ENCODE results near the gene RAB2B. TPM values are rescaled to one million over a fixed set of nuclear protein-coding genes. Genes with fewer than 3 reads are reported as not detected.
"Not testable (repeated sequence)": the region's sequence is repeated elsewhere in the genome, so short reads cannot be mapped to it uniquely, and the experiment has no call there.

Gene RAB2B
- total RNA-seq, 1 experiment from 2014 or later, result 28.2 TPM

DNA sequence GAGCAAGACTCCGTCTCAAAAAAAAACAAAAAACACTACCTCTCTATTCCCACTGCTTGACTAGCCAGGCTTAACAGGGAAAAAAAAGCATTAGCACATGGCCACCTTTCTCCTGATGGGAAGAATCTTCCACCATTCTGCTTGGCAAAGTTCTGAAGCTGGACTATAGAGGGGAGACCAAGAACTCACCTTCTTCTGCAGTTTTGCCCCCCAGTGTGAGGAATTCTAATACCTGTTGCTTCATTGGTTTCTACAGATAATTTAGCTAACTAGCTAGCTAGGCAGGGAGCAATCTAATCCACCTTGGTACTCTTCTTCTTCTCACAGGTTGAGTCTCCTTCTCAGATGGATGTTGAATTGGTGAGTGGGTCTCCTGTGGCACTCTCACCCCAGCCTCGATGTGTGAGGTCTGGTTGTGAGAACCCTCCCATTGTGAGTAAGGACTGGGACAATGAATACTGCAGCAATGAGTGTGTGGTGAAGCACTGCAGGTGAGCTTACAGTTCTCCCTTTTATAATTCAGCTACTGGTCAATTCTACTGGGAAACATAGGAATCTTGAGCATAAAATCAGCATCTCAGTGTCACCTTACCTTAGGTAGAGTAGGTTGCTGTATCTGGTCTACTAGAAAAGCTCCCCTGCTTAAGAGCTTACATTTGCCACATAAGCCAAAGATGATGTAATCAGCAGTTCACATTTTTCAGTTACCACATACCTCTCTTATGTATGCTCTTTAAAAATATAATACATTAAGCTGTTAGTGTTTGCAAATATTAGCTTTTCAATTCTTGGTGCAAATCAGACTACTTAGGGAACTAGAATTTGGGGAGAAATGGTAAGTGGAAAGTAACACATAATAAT, 18.4 kb upstream of the RAB2B start:
- no peak for DNase-seq (ENCODE audit: low read depth)

GRCh38 chr14:21486640-21487087, 9.9 kb upstream of the RAB2B start:
- DNase-seq (ENCODE audit: low read depth), result peak; percentile 9

DNA sequence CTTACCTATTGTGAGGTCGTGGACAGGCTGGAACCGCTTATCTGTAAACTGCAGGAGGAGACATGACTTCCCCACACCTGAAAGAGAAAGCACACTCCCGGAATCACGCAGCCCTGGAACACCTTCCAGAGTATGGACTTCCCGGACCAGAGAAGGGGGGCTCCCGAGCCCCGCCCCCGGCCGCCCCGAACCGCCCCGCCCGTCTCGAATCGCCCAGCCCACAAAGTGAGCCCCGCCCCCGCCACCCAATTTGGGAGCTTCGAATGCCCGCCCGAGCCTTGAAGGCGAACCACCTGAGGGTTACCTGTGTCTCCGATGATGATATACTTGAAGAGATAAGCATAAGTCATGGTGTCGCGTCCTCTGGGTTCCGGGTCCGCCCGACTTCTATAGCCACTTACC, 235 bp downstream of the RAB2B start:
- DNase-seq (ENCODE audit: low read depth), result peak; percentile 74

DNA sequence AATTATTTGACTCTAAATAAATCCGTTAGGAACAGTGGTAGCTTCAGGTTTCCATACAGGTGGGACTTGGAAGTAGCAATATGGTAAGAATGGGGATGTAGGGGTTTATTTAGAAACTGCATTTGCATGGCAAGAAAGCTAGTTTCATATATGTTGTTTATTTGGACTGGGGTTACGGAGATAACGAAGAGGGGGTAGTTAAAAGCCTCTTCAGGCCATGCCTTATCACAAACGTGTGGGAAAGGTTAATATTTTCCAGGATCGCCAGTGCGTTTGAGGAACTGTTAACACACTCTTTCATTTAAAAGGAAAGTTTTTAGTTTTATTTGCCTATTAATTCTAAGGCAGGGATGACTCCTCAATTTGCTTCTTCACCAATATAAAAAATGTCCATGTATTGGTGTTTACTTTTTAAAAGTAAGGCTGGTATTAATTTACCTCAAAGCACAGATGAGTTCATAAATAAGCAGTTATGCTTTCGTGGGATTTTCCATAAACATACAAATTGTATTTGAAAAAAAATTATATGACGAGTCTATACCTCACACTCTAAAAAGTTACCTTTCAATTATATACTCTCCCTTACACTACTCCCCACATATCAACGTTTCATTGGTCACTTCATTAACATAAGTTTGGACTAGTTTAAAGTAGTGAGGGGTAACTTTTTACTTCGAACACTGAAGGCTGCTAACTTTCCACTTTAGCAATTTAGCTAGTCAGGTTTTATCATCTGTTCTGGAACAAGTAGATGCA, 814 bp downstream of the RAB2B start:
- DNase-seq (ENCODE audit: low read depth), result no peak

DNA sequence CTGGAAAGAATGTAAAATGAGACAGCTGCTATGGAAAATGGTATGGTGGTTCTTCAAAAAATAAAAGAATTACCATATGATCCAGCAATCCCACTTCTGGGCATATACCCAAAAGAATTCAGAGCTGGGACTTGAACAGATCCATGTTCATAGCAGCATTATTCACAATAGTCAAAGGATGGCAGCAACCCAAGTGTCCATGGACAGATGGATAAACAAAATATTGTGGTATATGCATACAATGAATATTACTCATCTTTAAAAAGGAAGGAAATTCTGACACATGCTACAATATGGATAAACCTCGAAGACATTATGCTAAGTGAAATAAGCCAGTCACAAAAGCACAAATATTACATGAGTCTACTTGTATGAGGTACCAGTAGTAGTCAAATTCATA, 9.1 kb downstream of the RAB2B start:
- peak; percentile 51 for DNase-seq (ENCODE audit: low read depth)

DNA sequence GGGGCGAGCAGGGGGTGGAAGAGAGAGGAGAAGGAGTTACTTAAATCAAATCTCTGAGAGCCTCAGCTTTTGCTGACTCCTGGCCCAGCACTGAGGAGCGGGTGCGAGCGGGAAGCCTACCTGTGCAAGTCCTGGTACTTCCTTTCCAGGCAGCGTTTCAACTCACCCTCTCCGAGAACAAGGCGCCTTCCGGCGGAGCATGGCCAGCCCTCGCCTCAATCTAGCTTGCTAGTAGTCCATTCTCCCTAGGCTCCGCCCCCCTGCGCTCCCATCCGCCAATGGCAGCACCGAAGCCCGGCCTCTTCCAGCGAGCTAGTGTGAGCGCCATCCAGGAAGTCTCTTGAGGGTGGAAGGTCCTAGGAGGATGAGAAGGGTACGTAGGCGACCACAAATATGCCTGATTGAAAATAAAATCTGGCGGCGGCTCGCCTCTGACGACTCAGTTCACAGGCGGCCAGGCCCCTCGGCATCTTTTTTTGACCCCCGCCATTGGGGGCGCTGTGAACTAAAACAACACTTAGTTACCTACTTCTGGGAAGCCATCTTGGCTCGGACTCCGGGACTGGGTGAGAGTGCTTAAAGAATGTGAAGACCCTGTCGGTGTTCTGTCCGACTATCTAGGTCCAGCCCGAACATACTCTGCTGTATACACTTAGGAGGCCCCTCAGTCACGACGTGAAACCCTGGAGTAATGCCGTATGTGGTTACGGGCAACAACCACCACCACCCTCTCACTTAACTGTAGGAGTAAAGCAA, 20.7 kb downstream of the RAB2B start, which contains the start of gene CHD8:
Gene CHD8, minus strand, starts transcription at position 212 of the 756 bp plus-strand sequence. CDS start 24,480 bp downstream, outside the sequence.
- peak; percentile 100 for DNase-seq (ENCODE audit: low read depth)

DNA sequence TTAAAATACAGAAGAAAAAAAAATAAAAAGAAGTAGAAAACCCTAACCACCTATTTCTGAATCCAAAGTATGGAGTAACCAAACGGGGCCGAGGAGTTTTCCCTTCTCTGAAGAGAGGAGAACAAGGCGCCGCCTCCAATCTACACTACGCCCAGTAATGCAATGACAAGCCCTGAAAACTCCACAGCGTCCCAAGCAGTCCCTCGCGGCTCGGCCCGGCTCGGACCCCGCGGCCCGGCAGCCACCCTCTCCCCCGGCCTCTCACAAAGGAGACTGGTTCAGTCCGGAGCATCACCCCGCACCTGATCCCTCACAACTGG, 21.2 kb downstream of the RAB2B start:
- no peak for DNase-seq (ENCODE audit: low read depth)

DNA sequence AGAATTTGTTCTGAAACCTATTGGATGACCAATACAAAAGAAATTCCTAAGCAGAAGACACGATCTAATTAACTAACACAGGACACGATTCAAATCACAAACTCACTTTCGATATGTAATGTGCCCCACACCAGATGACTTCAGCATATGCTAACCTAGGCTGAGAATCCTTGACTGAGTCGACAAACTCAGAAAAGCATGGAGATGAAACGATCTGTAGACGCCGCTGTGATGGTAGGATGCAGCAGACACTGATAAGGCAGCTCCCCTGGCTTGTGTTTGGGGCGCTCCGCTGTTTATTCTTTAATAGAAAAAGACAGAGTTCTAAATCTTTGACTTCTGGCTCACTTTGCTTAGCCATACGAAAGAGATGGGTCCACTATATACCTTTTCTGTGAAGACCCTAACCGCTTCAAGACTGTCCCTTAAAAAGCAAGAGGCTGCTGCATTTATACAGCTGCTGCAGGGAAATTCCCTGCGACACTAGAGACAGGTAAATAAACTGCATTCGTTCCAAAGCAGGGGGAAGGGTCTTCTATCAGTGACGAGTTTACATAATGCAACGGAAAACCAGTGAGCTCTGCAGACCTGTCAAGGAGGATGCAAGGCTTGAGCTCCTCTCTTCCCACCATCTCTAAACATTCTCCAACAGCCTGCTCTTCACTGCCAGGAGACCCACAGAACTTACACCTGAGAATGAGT, 21.8 kb downstream of the RAB2B start:
- peak; percentile 3 for DNase-seq (ENCODE audit: low read depth)

DNA sequence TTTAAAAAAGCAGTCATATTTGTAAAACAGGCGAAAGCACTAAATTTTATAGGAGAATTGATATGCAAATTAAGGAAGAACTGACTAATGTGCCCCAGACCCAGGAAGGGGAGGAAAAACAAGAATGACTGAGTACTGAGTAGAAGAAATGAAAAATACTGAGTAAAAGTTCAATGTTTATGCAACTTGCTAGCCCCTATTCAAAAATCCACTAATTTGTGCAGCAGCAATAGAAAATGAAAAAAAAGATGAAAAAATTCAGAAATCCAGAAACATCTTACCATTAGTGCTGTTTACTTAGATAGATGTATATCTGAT, 26.9 kb downstream of the RAB2B start:
- DNase-seq (ENCODE audit: low read depth), result no peak

GRCh38 chr14:21442657-21443056, 34.1 kb downstream of the RAB2B start:
- not testable (repeated sequence) for DNase-seq (ENCODE audit: low read depth)

DNA sequence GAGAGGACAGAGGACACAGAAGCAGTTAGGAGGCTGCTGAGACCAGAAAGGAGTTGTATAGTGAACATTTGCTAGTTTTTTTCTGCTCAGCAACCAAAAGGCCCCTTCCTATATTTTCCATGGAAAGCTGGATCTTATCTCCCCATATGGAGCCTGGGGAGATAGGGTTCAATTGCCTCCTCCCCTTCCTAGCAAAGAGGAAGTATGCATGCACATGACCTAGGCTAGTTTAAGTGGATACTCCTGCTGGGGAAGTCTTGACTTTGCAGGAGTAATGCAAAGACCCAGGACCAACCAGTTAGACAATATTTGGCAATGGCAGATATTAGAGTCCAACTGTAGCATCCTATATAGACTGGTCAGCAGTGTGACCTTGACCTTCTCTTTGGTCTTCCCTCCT, 35.9 kb downstream of the RAB2B start:
- DNase-seq (ENCODE audit: low read depth), result no peak

DNA sequence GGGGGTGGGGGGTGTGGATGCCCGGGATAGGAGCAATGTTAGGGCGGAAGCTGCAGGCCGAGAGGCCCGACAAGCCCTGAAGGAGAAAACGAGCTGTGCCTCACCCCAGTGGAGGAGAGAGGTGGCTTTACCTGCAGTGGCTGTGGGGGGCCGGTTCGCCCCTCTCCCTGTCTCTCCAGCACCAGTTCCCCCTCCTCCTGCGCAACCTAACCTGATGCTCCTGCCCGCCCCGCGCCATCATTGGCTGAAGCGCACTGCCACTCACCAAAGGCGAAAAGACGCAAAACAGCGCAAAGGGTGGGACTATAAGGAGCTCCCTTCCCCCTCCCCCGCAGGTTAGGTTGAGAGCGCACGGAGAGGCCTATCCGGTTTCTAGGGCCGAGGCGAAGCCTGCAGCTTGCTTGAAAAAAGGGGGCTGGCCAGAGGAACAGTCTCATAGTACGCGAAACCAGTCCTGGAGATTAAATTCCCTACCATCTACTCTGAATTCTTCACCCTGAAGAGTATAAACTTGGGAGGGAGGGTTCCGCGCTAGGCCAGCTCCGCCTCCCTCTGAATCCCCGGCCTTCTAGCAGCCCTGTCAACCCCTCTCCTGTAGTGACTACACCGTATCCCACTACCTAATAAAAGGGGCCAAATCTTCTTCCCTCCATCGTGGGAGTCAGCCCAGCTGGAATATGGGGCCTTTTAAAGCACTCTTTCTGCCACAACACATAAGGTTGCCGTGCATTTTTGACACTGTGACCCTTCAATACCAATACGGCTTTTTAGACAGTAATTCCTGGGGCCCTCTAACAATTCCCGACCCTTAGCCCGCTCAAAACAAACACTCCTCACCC, 39.5 kb downstream of the RAB2B start:
- peak; percentile 98 for DNase-seq (ENCODE audit: low read depth)

- DNase-seq (ENCODE audit: low read depth), result no peak
Measured at GRCh38 chr14:21436567-21437062, 40.1 kb downstream of the RAB2B start.

DNA sequence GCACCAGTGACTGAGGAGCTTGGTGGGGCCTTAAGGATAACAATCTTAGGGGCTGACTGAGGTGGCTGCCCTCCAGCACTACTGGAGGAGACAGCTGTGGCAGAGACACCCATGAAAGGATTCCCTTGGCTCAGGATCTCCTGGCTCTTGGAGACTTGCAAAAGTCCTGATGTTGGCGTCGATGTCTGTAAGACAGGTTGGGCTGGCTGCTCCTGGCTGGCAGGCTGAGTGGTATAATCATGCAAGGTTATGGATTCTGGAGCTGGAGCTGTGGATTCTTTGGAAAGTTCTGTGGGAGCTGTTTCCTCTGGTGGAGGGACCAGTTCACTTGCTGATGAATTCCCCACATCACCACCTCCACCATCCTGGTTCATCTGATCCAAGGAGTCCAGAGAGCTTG, 45.6 kb downstream of the RAB2B start:
- DNase-seq (ENCODE audit: low read depth), result no peak

DNA sequence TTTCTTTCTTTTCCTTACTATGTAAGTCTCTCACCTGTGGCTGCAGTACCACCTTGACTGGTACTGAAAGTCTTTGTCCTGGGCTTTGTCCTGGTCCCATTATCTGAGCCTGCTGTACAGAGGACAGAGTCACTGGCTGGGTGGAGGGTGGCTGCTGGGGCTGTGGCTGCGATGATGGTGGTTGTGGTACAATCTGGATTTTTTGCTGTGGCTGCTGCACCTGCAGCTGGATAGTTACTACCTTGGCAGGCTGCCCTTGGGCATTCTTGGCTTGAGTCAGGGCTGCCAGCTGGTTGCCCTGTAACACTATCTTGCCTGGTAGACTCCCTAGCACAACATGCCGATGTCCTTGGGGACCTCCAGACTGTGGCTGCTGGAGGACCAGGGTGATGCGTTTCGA, 47.8 kb downstream of the RAB2B start:
- peak; percentile 13 for DNase-seq (ENCODE audit: low read depth)

DNA sequence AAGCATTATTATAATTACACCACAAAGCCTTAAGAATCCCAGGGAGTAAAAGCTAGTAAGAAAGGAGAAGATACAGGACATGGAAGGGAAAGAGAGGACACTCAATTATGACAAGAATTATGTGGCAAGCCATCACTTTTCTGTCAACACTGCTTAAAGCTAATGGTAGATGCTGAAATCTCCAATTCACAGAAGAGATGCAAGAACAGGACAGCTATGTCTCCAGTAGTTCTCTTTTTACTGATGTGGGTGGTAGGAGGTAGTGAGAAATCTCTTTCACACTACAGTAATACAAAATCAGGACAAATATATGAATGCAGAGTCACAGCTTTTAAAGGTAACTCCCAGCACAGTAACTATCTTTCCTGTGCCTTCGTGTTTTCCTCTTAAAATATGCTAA, 50.1 kb downstream of the RAB2B start:
- DNase-seq (ENCODE audit: low read depth), result no peak

DNA sequence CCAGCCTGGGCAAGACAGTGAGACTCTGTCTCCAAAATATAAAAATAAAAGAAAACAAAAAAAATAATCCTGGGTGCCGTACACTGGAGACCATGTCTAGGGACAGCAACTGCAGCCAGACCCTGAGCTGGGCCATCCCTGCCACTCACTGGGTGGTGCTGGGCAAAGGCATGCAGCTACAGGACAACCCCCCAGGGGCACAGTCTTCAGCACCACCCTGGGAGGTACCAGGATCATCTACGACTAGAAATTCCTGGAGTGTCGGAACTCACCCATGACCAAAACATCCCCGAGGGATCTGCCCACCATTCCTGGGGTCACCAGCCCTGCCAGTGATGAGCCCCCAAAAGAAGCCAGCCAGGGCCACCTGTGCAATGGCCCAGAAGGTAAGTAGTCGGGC, 57.2 kb downstream of the RAB2B start:
- no peak for DNase-seq (ENCODE audit: low read depth)

GRCh38 chr14:21415329-21415728, 61.4 kb downstream of the RAB2B start:
- DNase-seq (ENCODE audit: low read depth), result no peak

DNA sequence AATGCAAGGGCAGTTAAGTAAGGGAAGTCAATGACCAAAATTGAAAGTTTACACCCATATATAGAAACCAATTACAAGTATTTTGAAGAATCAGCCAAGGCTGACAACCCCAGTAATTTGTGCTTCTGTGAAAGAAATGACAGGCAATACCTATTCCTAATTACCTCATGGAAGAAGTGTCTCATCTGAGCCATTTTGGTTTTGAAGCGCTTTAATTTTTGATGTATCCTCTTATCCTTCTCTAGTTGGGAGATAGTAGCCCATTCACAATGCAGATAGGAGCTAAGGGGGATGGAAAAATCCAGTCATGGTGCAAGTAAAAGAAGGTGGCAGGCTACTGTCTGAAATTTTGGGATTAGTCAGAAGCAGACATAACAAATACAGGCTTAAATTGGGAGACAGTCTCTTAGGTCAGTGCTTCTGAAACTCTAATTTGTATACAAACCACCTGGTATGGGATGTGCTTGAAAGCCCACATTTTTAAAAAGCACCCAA, 62.6 kb downstream of the RAB2B start:
- DNase-seq (ENCODE audit: low read depth), result no peak
